ENCODE data around the gene ANKRD44.

ANKRD44 gene

DNA sequence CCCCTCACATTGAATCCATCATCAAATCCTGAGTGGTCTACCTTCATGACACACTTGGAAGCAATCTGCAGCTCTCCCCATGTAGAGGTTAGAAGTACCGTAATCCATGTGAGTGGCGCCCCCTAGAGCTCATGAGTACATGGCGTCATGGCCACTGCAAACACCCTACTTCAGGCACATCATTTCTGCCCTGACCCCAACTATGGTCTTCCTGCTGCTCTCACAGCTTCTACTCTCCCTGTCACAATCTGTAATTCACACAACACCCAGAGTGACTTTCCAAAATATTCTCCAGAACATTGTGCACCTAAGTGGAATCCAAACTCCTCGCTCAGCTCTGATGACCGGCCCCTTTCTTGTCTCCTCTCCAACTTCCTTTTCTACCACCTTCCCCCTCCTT, 141.9 kb downstream of the ANKRD44 start:
- no peak for DNase-seq

GRCh38 chr2:197167608-197168314, 142.8 kb downstream of the ANKRD44 start:
- DNase-seq: no peak

DNA sequence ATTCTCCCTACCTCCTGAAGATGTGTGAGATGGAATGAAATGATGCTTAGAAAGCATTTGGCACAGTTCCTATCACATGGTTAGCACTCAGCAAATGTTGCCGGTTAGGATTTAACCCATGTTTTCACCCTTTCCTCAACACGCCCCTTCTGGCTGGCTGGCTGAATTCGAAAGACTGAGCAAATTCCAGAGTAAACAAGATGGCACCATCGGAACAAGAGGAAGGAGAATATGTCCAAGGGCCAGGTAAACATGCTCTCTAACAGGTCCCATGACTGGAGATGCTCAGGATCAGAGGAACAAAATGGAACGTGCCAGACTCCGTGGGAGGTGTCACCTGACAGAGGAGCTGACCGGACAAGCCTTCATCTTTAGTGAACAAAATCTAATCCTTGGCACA, 145.6 kb downstream of the ANKRD44 start:
- no peak for DNase-seq

GRCh38 chr2:197164141-197164754, 146.3 kb downstream of the ANKRD44 start:
- no peak for DNase-seq

DNA sequence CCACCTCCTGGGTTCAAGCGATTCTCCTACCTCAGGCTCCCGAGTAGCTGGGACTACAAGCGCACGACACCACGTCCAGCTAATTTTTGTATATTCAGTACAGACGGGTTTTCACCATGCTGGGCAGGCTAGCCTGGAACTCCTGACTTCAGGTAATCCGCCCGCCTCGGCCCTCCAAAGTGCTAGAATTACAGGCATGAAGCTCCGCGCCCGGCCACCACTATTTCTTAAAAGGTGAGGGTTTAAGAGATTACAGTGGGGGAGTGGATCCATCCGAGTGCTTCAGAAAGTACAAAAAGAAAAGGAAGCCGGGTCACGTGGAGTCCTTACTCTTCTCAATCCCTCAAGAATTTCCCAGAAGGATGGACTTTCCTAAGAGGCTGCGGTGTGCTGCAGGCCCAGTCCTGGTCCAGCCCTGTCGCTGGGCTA, 146.9 kb downstream of the ANKRD44 start:
- DNase-seq: no peak

DNA sequence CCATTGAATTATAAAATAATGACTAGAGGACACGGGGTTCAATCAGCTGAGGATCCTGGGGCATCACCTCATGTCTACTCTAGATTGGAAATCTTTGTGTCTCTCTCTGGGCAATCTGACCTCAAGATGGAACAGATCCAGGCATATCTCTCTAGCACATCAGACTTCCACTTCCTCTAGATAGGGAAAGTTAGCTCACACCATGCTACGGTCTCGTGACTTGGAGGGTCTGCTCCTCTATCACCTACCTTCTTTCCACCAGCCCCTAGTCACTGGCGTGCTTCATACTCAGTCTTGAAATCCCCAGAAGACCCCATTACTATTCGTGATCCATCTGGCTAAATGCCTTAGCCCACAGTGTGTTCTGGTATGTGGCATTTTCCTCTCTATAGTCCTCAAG, 148.8 kb downstream of the ANKRD44 start:
- no peak for DNase-seq

- DNase-seq: no peak
Observed at GRCh38 chr2:197159661-197160211, 150.8 kb downstream of the ANKRD44 start.

- DNase-seq: no peak
Observed at GRCh38 chr2:197158591-197159550, 151.7 kb downstream of the ANKRD44 start.

DNA sequence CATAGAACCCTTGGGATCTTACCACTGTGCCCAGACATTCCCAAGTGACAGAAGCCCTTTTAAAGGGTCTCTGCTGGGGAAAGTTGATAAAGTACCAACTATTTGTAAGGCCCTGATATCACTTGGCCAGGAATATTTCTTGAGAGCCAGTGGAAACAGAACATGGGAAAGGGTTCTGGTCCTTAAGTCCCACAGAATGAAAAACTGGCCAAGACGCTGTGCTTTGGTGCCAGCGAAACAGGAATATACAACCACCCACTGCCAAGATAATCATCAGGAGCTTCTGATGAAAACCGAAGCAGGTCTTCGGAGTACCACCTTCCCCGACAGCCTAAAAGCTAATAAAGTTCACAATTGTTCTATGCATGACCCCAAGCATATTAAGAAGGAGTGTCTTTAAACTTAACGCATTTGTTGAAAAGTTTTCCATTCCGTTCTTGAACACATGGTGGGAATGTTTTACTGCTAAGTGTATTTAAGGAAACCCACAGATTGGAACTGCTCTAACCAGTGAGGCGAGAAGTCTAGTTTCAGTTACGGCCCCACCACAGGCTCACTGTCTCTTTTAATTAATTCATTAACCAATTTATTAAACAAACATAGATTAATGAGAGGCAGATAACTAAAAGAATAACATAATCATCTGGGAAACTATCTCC, 152.6 kb downstream of the ANKRD44 start:
- DNase-seq: no peak

GRCh38 chr2:197156771-197157170, 153.8 kb downstream of the ANKRD44 start:
- no peak for DNase-seq

GRCh38 chr2:197152451-197153228, 157.9 kb downstream of the ANKRD44 start:
- DNase-seq: peak; percentile 34

DNA sequence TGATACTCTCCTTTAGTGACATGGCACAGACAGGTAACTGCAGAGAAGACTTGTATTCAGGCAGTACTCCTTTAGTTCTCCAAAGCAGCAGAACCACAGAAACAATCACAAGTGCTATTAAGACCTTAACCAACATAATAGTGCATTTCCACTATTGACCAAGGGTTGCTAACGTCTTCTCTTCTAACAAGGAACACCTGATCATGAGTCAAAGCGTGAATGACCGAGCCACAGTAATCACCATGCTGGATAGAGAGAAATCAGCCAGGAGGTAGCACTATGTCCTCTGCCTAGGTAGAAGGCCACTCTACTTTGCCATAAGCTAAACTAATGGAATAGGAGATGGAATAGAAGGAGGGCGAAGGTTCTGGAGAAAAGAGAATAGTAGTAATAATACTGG, 161.0 kb downstream of the ANKRD44 start:
- no peak for DNase-seq

DNA sequence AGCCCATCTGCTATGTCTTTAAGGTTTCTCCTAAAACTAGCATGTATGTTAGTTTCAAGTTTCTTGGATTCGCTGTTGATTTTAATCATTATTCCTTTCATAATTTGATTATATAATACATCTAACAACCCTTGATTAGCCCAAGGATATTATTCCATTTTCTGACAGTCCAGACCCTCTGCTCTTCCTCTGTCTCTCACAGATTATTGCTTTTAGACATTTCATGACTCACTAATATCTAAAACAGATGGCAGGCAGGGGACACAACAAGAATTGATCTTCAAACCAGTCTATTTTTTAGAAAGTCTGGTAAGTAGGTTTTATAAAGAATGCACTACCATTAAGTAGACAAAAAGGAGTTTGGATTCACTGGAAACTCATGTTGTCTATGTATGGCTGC, 162.2 kb downstream of the ANKRD44 start:
- DNase-seq: no peak

- no peak for DNase-seq
Observed at GRCh38 chr2:197147942-197148341, 162.6 kb downstream of the ANKRD44 start.

- no peak for DNase-seq
Observed at GRCh38 chr2:197146995-197147394, 163.6 kb downstream of the ANKRD44 start.

- DNase-seq: no peak
Observed at GRCh38 chr2:197145471-197146056, 165.0 kb downstream of the ANKRD44 start.

DNA sequence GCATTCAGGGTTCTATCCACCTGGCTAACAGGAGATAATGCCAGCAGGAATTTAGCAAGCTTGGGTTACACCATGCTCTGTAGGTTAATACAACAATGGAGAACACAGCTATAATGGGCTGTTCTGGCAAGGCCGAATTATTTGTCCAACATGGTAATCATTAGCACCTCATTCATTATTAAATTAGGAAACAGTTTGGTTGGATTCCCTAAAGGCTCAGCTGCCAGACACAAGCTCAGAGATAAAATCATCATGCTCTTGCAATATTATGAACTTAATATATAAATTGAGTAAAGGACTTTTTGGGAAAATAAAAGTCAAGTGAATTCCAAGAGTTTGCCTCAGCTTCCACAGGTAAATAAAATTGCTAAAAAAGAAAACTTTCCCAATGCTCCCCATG, 166.4 kb downstream of the ANKRD44 start:
- DNase-seq: no peak

DNA sequence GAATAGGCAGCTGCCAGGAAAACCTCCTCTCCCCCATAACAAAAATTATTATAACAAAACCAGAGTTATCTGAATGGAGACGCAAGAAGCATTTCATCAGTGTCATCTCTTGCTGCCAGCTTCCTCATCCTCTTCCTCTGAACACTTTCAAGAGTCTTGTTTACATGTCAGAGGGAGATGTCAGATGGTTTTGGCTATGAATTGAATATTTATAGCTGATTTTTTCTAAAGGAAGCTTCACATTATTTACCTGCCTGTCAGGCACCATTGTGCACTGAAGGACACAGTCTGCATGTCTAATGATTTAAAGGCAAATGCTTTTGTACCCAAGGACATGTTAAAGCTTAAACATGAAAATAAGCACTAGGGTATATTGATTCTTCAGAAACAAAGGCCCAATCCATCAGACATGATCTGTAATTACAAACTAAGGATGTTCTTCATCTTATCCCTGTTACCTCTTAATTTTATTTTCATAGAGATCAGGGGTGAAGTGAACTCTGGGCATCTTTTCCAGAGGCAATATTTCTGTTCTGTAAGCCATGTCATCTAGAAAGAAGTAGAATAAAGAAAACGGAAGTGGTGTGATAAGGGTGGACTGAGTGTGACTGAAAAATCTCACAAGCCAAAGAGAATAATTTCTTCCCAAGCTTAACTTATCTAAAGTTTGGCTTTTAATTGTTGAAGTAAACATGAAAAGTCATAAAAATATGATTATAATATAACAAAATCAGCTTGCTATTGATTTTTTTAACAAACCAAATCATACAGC, 168.7 kb downstream of the ANKRD44 start:
- no peak for DNase-seq

- no peak for DNase-seq
Observed at GRCh38 chr2:197140045-197140444, 170.5 kb downstream of the ANKRD44 start.

DNA sequence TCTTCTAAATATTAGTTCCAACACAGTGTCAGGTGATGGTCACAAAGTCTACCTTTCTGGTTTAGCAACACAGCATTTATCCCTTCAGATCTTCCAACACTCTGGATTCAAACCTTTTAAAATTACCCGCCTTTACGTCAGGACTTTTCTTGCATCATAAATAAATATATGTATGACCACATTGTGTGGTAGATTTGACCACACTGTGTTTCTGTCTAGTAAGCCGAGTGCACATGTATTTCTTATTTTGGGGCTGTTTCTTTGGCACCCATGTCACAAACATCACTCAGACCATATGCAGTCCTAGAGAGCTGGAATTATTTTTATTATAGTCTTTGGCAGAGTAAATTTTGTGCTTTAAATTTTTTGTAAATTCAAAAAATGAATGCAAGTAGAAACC, 172.1 kb downstream of the ANKRD44 start:
- DNase-seq: no peak

Measured in amniotic stem cell (primary cell).